ENCODE data around the gene SLC26A4. TPM values are rescaled to one million over a fixed set of nuclear protein-coding genes. Genes with fewer than 3 reads are reported as not detected.
A peak's percentile ranks its signal among the peaks of the same experiment; 100 is the strongest.

SLC26A4 gene
- under 1 TPM; 0.09 to 0.75 (median 0.35) TPM for total RNA-seq
- polyA plus RNA-seq, result under 1 TPM; 0.10 to 0.24 (median 0.17) TPM
- long read RNA-seq, donor 1, result 0 reads
- long read RNA-seq, donor 2, result 0 reads

DNA sequence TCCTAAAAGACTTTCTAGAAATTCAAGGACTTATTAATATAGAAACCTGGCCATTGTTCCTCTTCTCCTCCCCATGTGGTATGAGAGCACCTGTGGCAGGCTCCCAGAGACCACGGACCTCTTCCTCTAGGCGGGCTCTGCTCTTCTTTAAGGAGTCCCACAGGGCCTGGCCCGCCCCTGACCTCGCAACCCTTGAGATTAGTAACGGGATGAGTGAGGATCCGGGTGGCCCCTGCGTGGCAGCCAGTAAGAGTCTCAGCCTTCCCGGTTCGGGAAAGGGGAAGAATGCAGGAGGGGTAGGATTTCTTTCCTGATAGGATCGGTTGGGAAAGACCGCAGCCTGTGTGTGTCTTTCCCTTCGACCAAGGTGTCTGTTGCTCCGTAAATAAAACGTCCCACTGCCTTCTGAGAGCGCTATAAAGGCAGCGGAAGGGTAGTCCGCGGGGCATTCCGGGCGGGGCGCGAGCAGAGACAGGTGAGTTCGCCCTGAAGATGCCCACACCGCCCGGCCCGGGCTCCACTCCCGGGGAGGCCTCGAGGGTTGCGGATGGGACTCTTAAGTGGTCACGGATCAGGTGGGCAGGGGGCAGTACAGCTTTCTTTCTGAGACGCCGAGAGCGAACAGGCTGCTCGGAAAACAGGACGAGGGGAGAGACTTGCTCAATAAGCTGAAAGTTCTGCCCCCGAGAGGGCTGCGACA is at the start of gene SLC26A4:
Gene SLC26A4, plus strand, starts transcription at position 448 of the 700 bp plus-strand sequence. CDS start 814 bp downstream, outside the sequence.
- peak; percentile 78 for DNase-seq
- no peak for TF ChIP-seq CTCF (IDR thresholded peaks at IDR 0.05 in 8 of 11, conservative IDR thresholded peaks at IDR 0.05 in 3 of 11)
- 2 to 9% (median 4%) methylated on average over 24 to 37 of the region's 37 CpGs for WGBS, 5 donors
- Histone ChIP-seq H3K4me1 (peaks cover 7 to 30% (median 25%) of the 10 kb centered on the region in 6 donors), H3K4me3 (peak within 1 kb of the TSS; percentile 38 to 79 (median 54)), H3K36me3 (no peaks in the 10 kb centered on the region), H3K27ac (no peak within 1 kb of the TSS), H3K27me3 (replicated peaks in 1 of 7) (peaks cover 0 to 53% (median 32%) of the 10 kb centered on the region in 7 donors), H3K9me3 (no peaks in the 10 kb centered on the region)
- intact Hi-C loops (cut with DNase I; ENCODE audit: low total_unique reads), result no loop called here

DNA sequence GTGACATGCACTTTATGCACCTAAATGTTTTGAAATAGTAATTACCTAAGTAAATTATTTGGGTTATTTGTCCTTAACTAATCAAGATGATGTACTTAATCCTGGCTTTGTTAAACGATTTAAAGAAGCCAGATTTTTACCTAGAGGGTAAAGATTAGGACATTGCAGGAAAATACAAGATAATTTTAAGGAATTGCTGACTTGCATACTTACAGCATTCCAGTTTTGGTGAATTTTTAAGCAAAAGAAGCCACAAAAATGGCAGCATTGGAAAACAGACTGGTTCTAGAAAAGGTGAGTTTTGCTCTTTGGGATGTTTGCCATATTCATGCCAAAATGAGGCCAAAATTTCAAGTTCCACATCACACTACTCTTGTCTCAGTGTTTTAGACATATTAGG is 47.2 kb upstream of the SLC26A4 start:
- intact Hi-C loops (cut with DNase I; ENCODE audit: low total_unique reads), result no loop called here
- WGBS, 5 donors, result 92 to 98% (median 95%) methylated on average over 1 of the region's 1 CpG
- H3K4me3 ChIP-seq, result no peak overlapping the region
- TF ChIP-seq POLR2A (IDR thresholded peaks at IDR 0.05), result no peak
- no peak for TF ChIP-seq CTCF (IDR thresholded peaks at IDR 0.05 in 8 of 11, conservative IDR thresholded peaks at IDR 0.05 in 3 of 11)
- TF ChIP-seq POLR2AphosphoS5 (IDR thresholded peaks at IDR 0.05), result no peak
- H3K27ac ChIP-seq, result no peak overlapping the region
- no peaks in the 10 kb centered on the region for H3K4me1 ChIP-seq
- no peak for DNase-seq
- no peaks in the 10 kb centered on the region for H3K27me3 ChIP-seq (replicated peaks in 1 of 7)
- no peaks in the 10 kb centered on the region for H3K9me3 ChIP-seq
- peaks cover 0 to 66% (median 26%) of the 10 kb centered on the region in 6 donors for H3K36me3 ChIP-seq

DNA sequence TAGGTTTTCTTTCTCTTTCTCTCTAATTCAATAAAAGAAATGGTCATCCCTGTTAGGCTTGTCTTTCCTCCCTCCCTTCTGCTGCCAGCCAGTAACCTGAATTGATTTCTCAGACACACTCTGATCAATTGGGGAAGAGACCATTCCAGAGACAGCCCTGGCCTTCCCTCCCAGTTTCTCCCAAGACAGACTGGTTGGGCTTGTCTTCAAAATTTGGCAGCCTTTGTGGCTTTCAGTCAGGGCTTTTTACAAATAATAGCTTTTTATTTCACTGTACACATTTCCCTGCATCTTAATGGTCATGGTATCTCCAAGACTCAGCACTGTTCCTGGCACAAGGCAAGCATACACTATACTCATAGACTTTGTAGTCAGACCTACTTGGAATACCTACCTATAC is 46.7 kb upstream of the SLC26A4 start:
- Histone ChIP-seq H3K4me1 (no peaks in the 10 kb centered on the region), H3K36me3 (peaks cover 0 to 68% (median 26%) of the 10 kb centered on the region in 6 donors), H3K4me3 (no peak overlapping the region), H3K9me3 (no peaks in the 10 kb centered on the region), H3K27ac (no peak overlapping the region), H3K27me3 (replicated peaks in 1 of 7) (no peaks in the 10 kb centered on the region)
- intact Hi-C loops (cut with DNase I; ENCODE audit: low total_unique reads), result no loop called here
- DNase-seq, result no peak
- TF ChIP-seq POLR2A (IDR thresholded peaks at IDR 0.05) (no peak), CTCF (IDR thresholded peaks at IDR 0.05 in 8 of 11, conservative IDR thresholded peaks at IDR 0.05 in 3 of 11) (no peak), POLR2AphosphoS5 (IDR thresholded peaks at IDR 0.05) (no peak)

- Histone ChIP-seq H3K4me3 (no peak overlapping the region), H3K27me3 (replicated peaks in 1 of 7) (no peaks in the 10 kb centered on the region), H3K4me1 (no peaks in the 10 kb centered on the region), H3K27ac (no peak overlapping the region), H3K9me3 (no peaks in the 10 kb centered on the region), H3K36me3 (peaks cover 0 to 64% (median 26%) of the 10 kb centered on the region in 6 donors)
- no peak for DNase-seq
- intact Hi-C loops (cut with DNase I; ENCODE audit: low total_unique reads), result no loop called here
- TF ChIP-seq POLR2A (IDR thresholded peaks at IDR 0.05) (no peak), POLR2AphosphoS5 (IDR thresholded peaks at IDR 0.05) (no peak), CTCF (IDR thresholded peaks at IDR 0.05 in 8 of 11, conservative IDR thresholded peaks at IDR 0.05 in 3 of 11) (no peak)
Measured at GRCh38 chr7:107614425-107614824, 46.2 kb upstream of the SLC26A4 start.

All from spleen (tissue), 13 donors.